ENCODE measurements around the gene USF3. TPM values are rescaled to one million over a fixed set of nuclear protein-coding genes. Genes with fewer than 3 reads are reported as not detected.

The USF3 gene
- total RNA-seq, 1 donor from 2014 or later, result 11.3 TPM

DNA sequence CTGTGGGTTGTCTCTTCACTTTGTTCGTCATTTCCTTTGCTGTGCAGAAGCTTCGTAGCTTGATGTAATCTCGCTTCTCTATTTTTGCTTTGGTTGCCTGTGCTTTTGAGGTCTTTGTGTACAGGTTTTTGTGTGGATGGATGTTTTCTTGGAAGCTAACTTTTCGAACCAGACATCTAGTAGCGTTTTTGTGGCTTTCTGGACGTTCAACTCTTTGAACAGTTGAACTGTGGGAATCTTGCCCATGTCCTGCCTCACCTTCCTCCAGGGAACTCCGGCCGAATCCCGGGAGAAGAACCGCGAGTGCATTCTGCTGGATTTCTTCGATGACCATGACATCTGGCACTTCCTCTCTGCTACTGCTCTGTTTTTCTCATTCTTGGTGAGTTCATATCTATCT, 70.6 kb downstream of the USF3 start:
- H3K36me3 ChIP-seq (ENCODE audit: control insufficient read depth, insufficient read depth, low read length), result no peaks in the 10 kb centered on the region
- H3K27me3 ChIP-seq (ENCODE audit: control insufficient read depth, insufficient read depth, low read length), result peaks cover 3% of the 10 kb centered on the region
- H3K4me3 ChIP-seq (ENCODE audit: low read depth, low read length), result no peak overlapping the region
- no peak for DNase-seq (ENCODE audit: low read depth)
- TF ChIP-seq, protein P1, sequence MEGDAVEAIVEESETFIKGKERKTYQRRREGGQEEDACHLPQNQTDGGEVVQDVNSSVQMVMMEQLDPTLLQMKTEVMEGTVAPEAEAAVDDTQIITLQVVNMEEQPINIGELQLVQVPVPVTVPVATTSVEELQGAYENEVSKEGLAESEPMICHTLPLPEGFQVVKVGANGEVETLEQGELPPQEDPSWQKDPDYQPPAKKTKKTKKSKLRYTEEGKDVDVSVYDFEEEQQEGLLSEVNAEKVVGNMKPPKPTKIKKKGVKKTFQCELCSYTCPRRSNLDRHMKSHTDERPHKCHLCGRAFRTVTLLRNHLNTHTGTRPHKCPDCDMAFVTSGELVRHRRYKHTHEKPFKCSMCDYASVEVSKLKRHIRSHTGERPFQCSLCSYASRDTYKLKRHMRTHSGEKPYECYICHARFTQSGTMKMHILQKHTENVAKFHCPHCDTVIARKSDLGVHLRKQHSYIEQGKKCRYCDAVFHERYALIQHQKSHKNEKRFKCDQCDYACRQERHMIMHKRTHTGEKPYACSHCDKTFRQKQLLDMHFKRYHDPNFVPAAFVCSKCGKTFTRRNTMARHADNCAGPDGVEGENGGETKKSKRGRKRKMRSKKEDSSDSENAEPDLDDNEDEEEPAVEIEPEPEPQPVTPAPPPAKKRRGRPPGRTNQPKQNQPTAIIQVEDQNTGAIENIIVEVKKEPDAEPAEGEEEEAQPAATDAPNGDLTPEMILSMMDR (IDR thresholded peaks at IDR 0.05; ENCODE audit: insufficient read depth, low read length, poor library complexity, severe bottlenecking), result no peak

DNA sequence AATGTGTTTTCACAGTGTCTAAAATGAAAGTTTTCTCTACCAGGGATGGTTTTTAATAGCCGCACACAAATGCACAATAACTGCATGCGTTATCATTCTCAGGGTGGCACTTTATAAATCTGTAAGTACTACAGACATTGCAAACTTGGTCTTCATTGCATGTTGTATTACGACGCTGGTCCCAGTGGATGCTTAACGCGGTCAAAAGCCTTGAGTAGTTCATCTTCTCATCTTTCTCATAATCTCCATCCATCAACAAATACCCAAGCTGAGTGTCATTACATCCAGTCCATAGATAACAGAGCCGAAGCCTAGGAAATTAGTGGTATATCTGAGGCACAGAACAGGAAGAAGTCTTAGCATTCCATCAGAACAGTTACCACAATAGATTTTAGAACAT, 72.6 kb downstream of the USF3 start:
- no peak for DNase-seq (ENCODE audit: low read depth)
- no peak overlapping the region for H3K4me3 ChIP-seq (ENCODE audit: low read depth, low read length)
- TF ChIP-seq, protein P1 (IDR thresholded peaks at IDR 0.05; ENCODE audit: insufficient read depth, low read length, poor library complexity, severe bottlenecking), result no peak
- H3K27me3 ChIP-seq (ENCODE audit: control insufficient read depth, insufficient read depth, low read length), result peaks cover 3% of the 10 kb centered on the region
- no peaks in the 10 kb centered on the region for H3K36me3 ChIP-seq (ENCODE audit: control insufficient read depth, insufficient read depth, low read length)

GRCh38 chr3:113623324-113623723, 73.1 kb downstream of the USF3 start:
- TF ChIP-seq, protein P1 (IDR thresholded peaks at IDR 0.05; ENCODE audit: insufficient read depth, low read length, poor library complexity, severe bottlenecking), result peak; percentile 36
- Histone ChIP-seq H3K27me3 (ENCODE audit: control insufficient read depth, insufficient read depth, low read length) (peaks cover 3% of the 10 kb centered on the region), H3K4me3 (ENCODE audit: low read depth, low read length) (no peak overlapping the region), H3K36me3 (ENCODE audit: control insufficient read depth, insufficient read depth, low read length) (no peaks in the 10 kb centered on the region)
- no peak for DNase-seq (ENCODE audit: low read depth)

DNA sequence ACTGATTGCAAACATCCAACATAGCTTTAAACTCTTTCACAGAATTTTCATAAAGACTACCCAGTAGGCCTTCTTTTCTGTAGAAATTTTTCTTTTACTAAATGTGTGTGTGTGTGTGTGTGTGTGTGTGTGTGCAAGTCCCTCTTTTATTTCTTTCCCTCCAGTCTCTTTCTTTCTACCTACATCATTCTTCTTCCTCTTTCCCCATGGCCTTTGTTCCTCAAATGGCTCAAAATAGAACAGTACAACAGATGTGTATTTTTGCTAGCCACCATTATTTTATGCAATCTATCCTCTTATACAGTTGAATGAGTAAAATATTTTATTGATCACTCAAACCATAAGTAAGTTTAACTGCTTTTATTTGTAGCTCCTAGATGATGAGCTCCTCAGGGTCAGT, 76.4 kb downstream of the USF3 start:
- H3K36me3 ChIP-seq (ENCODE audit: control insufficient read depth, insufficient read depth, low read length), result no peaks in the 10 kb centered on the region
- H3K4me3 ChIP-seq (ENCODE audit: low read depth, low read length), result no peak overlapping the region
- no peak for DNase-seq (ENCODE audit: low read depth)
- TF ChIP-seq, protein P1 (IDR thresholded peaks at IDR 0.05; ENCODE audit: insufficient read depth, low read length, poor library complexity, severe bottlenecking), result no peak
- H3K27me3 ChIP-seq (ENCODE audit: control insufficient read depth, insufficient read depth, low read length), result peaks cover 3% of the 10 kb centered on the region

DNA sequence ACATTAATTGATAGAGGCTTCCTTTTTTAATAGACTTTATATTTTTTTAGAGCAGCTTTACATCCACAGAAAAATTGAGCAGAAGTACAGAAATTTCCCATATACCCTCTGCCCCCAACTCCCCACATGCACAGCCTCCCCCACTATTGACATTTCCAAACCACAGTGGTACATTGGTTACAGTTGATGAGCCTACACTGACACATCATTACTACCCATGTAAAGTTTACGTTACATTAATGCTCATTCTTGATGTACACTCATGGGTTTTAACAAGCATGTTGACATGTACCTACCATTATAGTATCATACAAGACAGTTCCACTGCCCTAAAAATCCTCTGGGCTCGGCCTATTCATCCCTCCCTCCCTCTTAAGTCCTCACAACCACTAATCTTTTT, 78.7 kb downstream of the USF3 start:
- TF ChIP-seq, protein P1 (IDR thresholded peaks at IDR 0.05; ENCODE audit: insufficient read depth, low read length, poor library complexity, severe bottlenecking), result no peak
- Histone ChIP-seq H3K4me3 (ENCODE audit: low read depth, low read length) (no peak overlapping the region), H3K27me3 (ENCODE audit: control insufficient read depth, insufficient read depth, low read length) (no peaks in the 10 kb centered on the region), H3K36me3 (ENCODE audit: control insufficient read depth, insufficient read depth, low read length) (no peaks in the 10 kb centered on the region)
- no peak for DNase-seq (ENCODE audit: low read depth)

GRCh38 chr3:113615976-113616375, 80.5 kb downstream of the USF3 start:
- H3K4me3 ChIP-seq (ENCODE audit: low read depth, low read length), result no peak overlapping the region
- TF ChIP-seq, protein P1 (IDR thresholded peaks at IDR 0.05; ENCODE audit: insufficient read depth, low read length, poor library complexity, severe bottlenecking), result no peak
- H3K36me3 ChIP-seq (ENCODE audit: control insufficient read depth, insufficient read depth, low read length), result no peaks in the 10 kb centered on the region
- DNase-seq (ENCODE audit: low read depth), result no peak
- no peaks in the 10 kb centered on the region for H3K27me3 ChIP-seq (ENCODE audit: control insufficient read depth, insufficient read depth, low read length)
